HG02588 (cell line): ENCODE measurements around the gene SLC2A14.
"Not testable (repeated sequence)": the region's sequence is repeated elsewhere in the genome, so short reads cannot be mapped to it uniquely, and the experiment has no call there.

Source experiments
- ATAC-seq: cut with Tn5 transposase; IDR thresholded peaks from one replicate; pipeline ENCODE4 v1.9.1; 2021; ENCODE audit warnings: mild to moderate bottlenecking, moderate library complexity; ENCODE audit not compliant: unreplicated experiment

Gene SLC2A14

GRCh38 chr12:7872566-7873319, at the start of gene SLC2A14:
SLC2A14 (minus strand) TSS chr12:7872915; CDS start chr12:7869880, 3,035 bp downstream.
- no peak for ATAC-seq

- not testable (repeated sequence) for ATAC-seq
These were observed 48.5 kb upstream of the SLC2A14 start for GRCh38 chr12:7921181-7921580.

GRCh38 chr12:7918268-7918590, 45.5 kb upstream of the SLC2A14 start:
- ATAC-seq = not testable (repeated sequence)

GRCh38 chr12:7917392-7918267, 44.9 kb upstream of the SLC2A14 start:
- ATAC-seq = no peak

- ATAC-seq = no peak
These were observed 44.2 kb upstream of the SLC2A14 start for GRCh38 chr12:7916936-7917335.

- ATAC-seq = no peak
These were observed 43.1 kb upstream of the SLC2A14 start for GRCh38 chr12:7915661-7916403.

- not testable (repeated sequence) for ATAC-seq
These were observed 37.4 kb upstream of the SLC2A14 start for GRCh38 chr12:7910106-7910505.

- ATAC-seq = no peak
These were observed 34.3 kb upstream of the SLC2A14 start for GRCh38 chr12:7907009-7907408.

- ATAC-seq = not testable (repeated sequence)
These were observed 33.6 kb upstream of the SLC2A14 start for GRCh38 chr12:7906303-7906702.

GRCh38 chr12:7905600-7906125, 32.9 kb upstream of the SLC2A14 start:
- not testable (repeated sequence) for ATAC-seq

GRCh38 chr12:7905071-7905470, 32.4 kb upstream of the SLC2A14 start:
- ATAC-seq = no peak

- ATAC-seq = not testable (repeated sequence)
These were observed 29.7 kb upstream of the SLC2A14 start for GRCh38 chr12:7902416-7902815.

GRCh38 chr12:7899755-7900154, 27.0 kb upstream of the SLC2A14 start:
- no peak for ATAC-seq

- ATAC-seq = not testable (repeated sequence)
These were observed 24.0 kb upstream of the SLC2A14 start for GRCh38 chr12:7896726-7897125.

GRCh38 chr12:7892186-7892980, 19.7 kb upstream of the SLC2A14 start:
- no peak for ATAC-seq

- ATAC-seq = no peak
These were observed 12.0 kb upstream of the SLC2A14 start for GRCh38 chr12:7884689-7885088.

- not testable (repeated sequence) for ATAC-seq
These were observed 9.0 kb upstream of the SLC2A14 start for GRCh38 chr12:7881736-7882120.

- not testable (repeated sequence) for ATAC-seq
These were observed 8.4 kb upstream of the SLC2A14 start for GRCh38 chr12:7880952-7881735.

- no peak for ATAC-seq
These were observed 6.5 kb upstream of the SLC2A14 start for GRCh38 chr12:7879246-7879645.
